ENCODE data around the gene GIMAP2. TPM values are rescaled to one million over a fixed set of nuclear protein-coding genes. Genes with fewer than 3 reads are reported as not detected.

The GIMAP2 gene
- polyA plus RNA-seq, 4 donors, result 7.2 to 10.4 (median 8.2) TPM

GRCh38 chr7:150731916-150732315 lies 46.4 kb downstream of the GIMAP2 start:
- DNase-seq (ENCODE audit: low read depth in 4 of 4, low spot score in 3 of 4), result no peak

GRCh38 chr7:150732786-150733481 lies 47.4 kb downstream of the GIMAP2 start:
- DNase-seq (ENCODE audit: low read depth in 4 of 4, low spot score in 3 of 4), result no peak

GRCh38 chr7:150733482-150734095 lies 48.1 kb downstream of the GIMAP2 start:
- DNase-seq (ENCODE audit: low read depth in 4 of 4, low spot score in 3 of 4), result no peak

- no peak for DNase-seq (ENCODE audit: low read depth in 4 of 4, low spot score in 3 of 4)
These were observed 48.7 kb downstream of the GIMAP2 start for GRCh38 chr7:150734254-150734653.

- DNase-seq (ENCODE audit: low read depth in 4 of 4, low spot score in 3 of 4), result no peak
These were observed 50.3 kb downstream of the GIMAP2 start for GRCh38 chr7:150735596-150736358.

- no peak for DNase-seq (ENCODE audit: low read depth in 4 of 4, low spot score in 3 of 4)
These were observed 51.4 kb downstream of the GIMAP2 start for GRCh38 chr7:150736864-150737263.

- DNase-seq (ENCODE audit: low read depth in 4 of 4, low spot score in 3 of 4), result no peak
These were observed 52.0 kb downstream of the GIMAP2 start, which contains the start of gene GIMAP5 for GRCh38 chr7:150737265-150738055. Gene GIMAP5, plus strand, starts transcription at chr7:150737418. Its CDS starts 3,467 bp downstream, at chr7:150740885.

- no peak for DNase-seq (ENCODE audit: low read depth in 4 of 4, low spot score in 3 of 4)
These were observed 52.6 kb downstream of the GIMAP2 start for GRCh38 chr7:150738092-150738491.

GRCh38 chr7:150738591-150739001 lies 53.1 kb downstream of the GIMAP2 start:
- no peak for DNase-seq (ENCODE audit: low read depth in 4 of 4, low spot score in 3 of 4)

- DNase-seq (ENCODE audit: low read depth in 4 of 4, low spot score in 3 of 4), result no peak
These were observed 53.5 kb downstream of the GIMAP2 start for GRCh38 chr7:150739033-150739432.

- no peak for DNase-seq (ENCODE audit: low read depth in 4 of 4, low spot score in 3 of 4)
These were observed 54.5 kb downstream of the GIMAP2 start for GRCh38 chr7:150740053-150740452.

- DNase-seq (ENCODE audit: low read depth in 4 of 4, low spot score in 3 of 4), result no peak
These were observed 56.9 kb downstream of the GIMAP2 start for GRCh38 chr7:150742286-150742968.

Other genes with a start within 250 kb of the GIMAP2 start
- gene GIMAP8, start 235.1 kb upstream of the GIMAP2 start, polyA plus RNA-seq (ENCODE audit: insufficient read length in 4 of 4), result 10 to 100 TPM in 2 of 4 donors, 1 to 10 TPM in 2; 8.6 to 11.5 (median 9.5) TPM
- gene GIMAP7, start 170.8 kb upstream of the GIMAP2 start, polyA plus RNA-seq (ENCODE audit: insufficient read length in 4 of 4), result 10 to 100 TPM; 12.6 to 17.9 (median 16.9) TPM
- gene GIMAP4, start 118.3 kb upstream of the GIMAP2 start, polyA plus RNA-seq (ENCODE audit: insufficient read length in 4 of 4), result 10 to 100 TPM; 19.1 to 30.2 (median 23.9) TPM
- gene GIMAP6, start 53.3 kb upstream of the GIMAP2 start, polyA plus RNA-seq (ENCODE audit: insufficient read length in 4 of 4), result 10 to 100 TPM; 14.4 to 18.8 (median 17.0) TPM
- gene GIMAP1, start 30.9 kb downstream of the GIMAP2 start, polyA plus RNA-seq (ENCODE audit: insufficient read length in 4 of 4), result 1 to 10 TPM; 2.5 to 3.4 (median 3.0) TPM
- gene GIMAP5, start 51.7 kb downstream of the GIMAP2 start, polyA plus RNA-seq (ENCODE audit: insufficient read length in 4 of 4), result 1 to 10 TPM; 4.7 to 5.7 (median 5.3) TPM
- gene TMEM176B, start 114.7 kb downstream of the GIMAP2 start, polyA plus RNA-seq (ENCODE audit: insufficient read length in 4 of 4), result 100 to 1,000 TPM in 1 of 4 donors, 10 to 100 TPM in 3; 74.1 to 105 (median 87.3) TPM
- 100 to 1,000 TPM in 2 of 4 donors, 10 to 100 TPM in 2; 91.0 to 130 (median 96.0) TPM for gene TMEM176A, start 115.1 kb downstream of the GIMAP2 start, polyA plus RNA-seq (ENCODE audit: insufficient read length in 4 of 4)
- 100 to 1,000 TPM in 1 of 4 donors, 10 to 100 TPM in 3; 32.0 to 108 (median 60.4) TPM for gene AOC1, start 166.8 kb downstream of the GIMAP2 start, polyA plus RNA-seq (ENCODE audit: insufficient read length in 4 of 4)

Measured in right renal pelvis (tissue), 4 donors.